ENCODE data around the gene LSG1.
"Not testable (repeated sequence)": the region's sequence is repeated elsewhere in the genome, so short reads cannot be mapped to it uniquely, and the experiment has no call there.

The LSG1 gene

DNA sequence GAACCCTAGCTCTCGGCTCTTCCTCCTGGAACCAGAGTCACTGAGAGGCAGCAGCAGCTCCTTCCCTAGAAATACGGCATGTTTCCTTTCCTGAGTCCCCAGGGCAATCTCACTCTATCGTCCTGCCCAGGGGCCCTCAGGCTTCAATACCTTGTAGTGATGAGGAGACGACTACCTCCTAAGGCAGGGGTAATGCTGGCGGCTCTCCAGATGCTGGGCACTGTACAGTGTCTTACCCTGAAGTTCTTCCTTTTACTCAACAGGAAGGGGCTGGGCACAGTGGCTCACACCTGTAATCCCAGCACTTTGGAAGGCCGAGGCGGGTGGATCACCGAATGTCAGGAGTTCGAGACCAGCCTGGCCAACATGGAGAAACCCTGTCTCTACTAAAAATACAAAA is 52.2 kb downstream of the LSG1 start:
- no peak for DNase-seq

- DNase-seq, result no peak
Measured at GRCh38 chr3:194618858-194619608, 53.0 kb downstream of the LSG1 start.

DNA sequence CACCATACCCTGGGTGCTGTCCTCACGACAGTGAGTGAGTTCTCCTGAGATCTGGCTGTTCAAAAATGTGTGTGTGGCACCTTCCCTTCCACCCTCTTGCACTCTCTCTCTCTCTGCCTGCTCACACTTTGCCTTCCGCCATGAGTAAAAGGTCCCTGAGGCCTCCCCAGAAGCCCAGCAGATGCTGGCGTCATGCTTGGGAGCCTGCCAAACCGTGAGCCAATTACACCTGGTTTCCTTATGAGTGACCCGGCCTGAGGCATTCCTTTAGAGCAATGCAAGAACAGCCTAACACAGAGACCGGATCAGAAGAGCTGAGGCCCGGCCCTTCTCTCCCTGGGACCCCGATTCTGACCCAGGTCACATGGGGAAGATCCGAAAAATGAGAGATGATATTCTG is 54.2 kb downstream of the LSG1 start:
- no peak for DNase-seq

DNA sequence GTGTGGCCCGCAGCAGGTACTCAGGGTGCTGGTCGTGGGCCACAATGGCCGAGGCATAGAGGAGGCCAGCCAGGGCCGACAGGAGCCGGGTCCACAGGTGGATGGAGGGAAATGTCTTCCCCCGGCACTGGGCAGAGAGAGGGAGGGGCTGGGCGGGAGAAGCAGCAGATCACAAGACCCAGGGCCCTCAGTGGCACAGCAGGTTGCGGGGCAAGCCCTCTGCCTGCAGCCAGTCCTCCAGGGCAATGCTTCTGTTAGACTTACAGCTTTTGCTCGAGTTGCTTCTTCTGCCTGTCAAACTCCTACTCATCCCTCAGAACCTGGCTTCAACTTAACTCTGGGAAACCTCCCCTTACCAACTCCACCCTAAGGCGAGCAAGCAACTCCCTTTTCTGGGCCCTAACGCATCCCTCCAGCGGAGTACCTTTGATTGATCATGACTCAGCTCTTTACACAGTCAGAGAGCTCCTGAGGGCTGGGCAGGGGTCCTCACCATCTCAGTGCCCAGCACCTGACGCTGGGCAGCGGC is 54.8 kb downstream of the LSG1 start:
- DNase-seq, result no peak

DNA sequence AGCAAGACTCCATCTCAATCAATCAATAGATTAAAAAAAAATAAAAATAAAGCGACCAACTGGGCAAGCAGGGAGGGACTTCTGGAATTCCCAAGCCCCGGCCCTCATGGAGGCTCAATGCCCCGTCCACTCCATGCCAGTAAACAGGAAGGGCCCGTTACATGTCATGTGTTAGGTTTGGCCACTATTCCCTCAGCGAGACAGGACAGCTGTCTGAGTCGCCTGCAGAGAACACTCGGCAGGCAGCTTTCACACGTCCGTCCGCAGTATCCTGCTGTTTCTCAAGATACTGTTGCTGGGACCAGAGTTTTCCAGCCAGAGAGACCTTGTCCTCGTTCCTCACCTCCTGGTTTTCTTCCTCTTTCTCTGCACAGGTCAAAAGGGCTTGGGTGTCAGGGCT is 56.8 kb downstream of the LSG1 start:
- no peak for DNase-seq

DNA sequence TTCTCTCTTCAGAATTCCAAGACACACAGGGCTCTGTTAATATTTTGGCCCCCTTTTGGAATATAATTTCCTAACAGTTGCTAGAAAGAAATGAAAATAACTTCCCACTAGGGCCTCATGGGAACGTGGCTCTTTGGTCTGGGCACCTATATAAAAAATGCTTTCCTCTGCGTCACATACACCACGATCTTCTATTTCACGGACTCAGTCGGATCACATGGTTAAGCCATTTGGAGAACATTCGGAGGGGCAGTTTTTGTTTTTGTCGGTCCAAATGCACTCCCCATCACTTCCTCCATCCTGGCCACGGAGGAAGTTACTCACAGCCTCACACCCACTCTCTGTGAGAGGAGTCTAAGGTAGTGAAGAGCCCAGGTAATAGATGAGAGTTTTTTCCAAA is 59.8 kb downstream of the LSG1 start:
- DNase-seq, result no peak

DNA sequence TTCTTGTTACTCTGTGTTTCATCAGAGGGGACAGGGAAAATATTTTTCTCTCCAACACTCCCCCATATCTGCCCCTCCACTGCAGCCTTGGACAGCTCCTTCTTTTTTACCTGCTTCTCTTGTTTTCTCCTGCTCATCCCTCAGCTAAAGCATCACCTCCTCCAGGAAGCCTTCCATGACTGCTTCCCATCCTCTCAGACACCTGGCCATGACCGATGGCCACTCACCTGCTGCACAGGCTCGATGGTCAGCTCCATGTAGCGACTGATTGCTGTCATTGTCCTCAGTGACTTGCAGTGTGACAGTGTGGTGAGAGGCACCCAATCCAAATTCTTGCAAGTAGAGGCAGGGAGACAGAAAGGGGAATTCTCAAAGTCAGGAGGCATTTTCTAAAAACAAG is 61.3 kb downstream of the LSG1 start:
- no peak for DNase-seq

DNA sequence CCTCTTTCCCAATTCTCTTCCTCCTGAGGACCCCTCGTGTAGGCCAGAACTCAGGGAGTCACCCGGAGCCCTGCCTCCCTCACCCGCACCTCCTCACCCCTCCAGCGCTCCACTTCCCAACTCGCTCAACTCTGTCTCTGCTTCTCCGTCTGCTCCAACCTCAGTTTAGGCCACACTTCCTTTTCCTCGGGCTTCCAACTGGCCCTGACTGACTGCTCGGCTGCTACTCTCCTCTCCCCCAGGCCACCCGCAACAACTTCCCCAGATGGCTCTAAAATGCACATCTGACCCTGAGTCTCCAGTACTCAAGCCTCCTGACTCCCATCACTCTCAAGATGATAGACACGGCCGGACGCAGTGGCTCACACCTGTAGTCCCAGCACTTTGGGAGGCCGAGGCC is 62.4 kb downstream of the LSG1 start:
- DNase-seq, result no peak

GRCh38 chr3:194608981-194609380 is 63.0 kb downstream of the LSG1 start:
- DNase-seq, result peak in 2 of 58 donors; percentile 5 to 6

- DNase-seq, result no peak
Measured at GRCh38 chr3:194607592-194608389, 64.2 kb downstream of the LSG1 start.

- no peak for DNase-seq
Measured at GRCh38 chr3:194606941-194607340, 65.0 kb downstream of the LSG1 start.

DNA sequence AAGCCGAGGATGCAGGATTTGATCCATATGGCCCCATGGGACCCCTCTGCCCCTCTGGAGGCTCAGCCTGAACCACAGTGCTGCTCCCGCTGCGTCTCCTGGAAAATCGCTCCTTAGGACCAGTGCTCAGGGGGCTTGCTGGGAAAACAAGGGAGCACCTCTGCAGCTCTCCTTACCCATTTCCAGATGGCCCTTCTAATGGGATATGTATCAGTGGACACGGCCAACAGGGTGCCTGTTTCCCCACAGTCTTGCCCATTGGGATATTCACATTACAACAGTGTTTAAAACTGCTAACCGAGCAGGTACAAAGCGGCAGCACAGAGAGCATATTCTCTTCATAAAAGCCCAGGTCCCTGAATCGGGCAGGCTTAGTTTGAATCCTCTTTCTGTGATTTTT is 65.8 kb downstream of the LSG1 start:
- no peak for DNase-seq

DNA sequence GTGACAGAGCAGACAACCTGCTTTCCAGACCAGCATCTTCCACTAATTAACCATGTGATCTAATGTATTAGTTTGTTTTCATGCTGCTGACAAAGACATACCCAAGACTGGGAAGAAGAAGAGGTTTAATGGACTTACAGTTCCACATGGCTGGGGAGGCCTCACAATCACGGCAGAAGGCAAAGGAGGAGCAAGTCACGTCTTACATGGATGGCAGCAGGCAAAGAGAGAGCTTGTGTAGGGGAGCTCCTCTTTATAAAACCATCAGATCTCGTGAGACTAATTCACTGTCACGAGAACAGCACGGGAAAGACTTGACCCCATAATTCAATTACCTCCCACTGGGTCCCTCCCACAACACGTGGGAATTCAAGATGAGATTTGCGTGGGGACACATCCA is 66.7 kb downstream of the LSG1 start:
- not testable (repeated sequence) for DNase-seq

DNA sequence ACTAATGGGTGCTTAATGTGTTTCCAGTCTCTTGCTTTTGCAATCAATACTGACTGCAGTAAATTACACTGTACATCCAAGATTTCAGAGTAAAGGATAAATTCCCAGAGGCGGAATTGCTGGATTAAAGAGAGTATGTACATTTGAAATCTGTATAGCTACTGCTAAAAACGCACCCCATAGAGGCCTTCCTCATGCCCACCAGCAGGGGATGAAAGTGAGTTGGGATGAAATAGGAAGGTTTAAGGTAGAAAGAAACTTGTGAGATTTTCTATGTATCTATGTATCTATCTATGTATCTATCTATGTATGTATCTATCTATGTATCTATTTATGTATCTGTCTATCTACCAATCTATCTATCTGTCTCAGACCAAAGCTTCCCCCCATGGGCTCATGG is 67.2 kb downstream of the LSG1 start:
- no peak for DNase-seq

DNA sequence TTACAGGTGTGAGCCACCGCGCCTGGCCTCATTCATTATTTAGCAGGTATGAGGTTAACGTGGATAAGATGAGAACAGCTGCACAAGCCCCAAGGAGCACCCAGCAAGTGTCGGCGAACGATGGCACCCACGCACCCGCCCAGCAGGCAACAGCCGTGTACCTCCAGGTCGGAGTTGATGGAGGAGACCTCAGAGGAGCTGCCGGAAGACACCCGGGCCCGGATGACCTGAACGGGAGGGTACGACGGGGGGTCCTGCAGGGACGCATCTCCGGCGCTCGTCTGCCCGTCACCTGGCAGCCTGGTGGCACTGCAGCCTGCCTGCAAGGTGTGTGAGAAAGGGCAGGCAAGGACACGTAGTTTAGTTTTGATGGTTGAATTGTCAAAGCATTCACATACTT is 67.9 kb downstream of the LSG1 start:
- no peak for DNase-seq

- no peak for DNase-seq
Measured at GRCh38 chr3:194602669-194603171, 69.3 kb downstream of the LSG1 start.

DNA sequence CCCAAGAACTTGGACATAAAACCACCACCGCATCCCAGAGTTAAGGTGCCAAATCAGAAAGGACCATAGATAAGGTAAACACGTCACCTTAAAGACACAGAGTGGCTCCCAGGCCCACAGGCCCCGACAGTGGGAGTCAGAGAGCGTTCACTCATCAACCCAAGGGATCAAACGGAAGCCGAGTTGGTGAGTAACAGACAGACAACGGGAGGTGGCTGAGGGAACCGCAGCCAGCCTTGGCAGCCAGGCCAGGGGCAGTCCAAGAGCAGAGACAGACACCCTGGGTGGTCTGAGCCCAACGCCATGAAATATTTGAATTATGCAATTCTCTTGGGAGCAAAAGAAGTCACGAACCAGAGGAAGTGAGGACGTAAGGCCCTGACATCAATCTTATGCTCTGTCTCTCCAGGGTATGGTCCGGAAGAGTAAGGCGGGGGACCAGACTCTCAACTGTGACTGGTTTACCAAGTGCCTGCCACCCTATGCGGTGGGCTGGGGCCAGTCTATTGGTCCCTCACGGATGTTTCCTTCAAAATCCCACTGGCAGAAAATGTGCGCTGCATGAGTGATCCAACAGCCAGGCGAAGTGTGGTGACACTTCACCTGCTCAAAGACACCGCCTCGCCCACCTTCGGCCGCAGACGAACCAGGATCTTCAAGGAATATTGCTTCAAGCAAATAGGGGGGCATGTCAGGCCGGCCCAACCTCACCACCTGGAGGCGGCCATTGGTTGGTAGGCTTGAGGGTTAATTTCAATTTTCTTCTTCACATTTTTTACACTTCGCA is 73.0 kb downstream of the LSG1 start:
- DNase-seq, result no peak

GRCh38 chr3:194596906-194597305 is 75.1 kb downstream of the LSG1 start:
- DNase-seq, result peak in 1 of 58 donors; percentile 19

DNA sequence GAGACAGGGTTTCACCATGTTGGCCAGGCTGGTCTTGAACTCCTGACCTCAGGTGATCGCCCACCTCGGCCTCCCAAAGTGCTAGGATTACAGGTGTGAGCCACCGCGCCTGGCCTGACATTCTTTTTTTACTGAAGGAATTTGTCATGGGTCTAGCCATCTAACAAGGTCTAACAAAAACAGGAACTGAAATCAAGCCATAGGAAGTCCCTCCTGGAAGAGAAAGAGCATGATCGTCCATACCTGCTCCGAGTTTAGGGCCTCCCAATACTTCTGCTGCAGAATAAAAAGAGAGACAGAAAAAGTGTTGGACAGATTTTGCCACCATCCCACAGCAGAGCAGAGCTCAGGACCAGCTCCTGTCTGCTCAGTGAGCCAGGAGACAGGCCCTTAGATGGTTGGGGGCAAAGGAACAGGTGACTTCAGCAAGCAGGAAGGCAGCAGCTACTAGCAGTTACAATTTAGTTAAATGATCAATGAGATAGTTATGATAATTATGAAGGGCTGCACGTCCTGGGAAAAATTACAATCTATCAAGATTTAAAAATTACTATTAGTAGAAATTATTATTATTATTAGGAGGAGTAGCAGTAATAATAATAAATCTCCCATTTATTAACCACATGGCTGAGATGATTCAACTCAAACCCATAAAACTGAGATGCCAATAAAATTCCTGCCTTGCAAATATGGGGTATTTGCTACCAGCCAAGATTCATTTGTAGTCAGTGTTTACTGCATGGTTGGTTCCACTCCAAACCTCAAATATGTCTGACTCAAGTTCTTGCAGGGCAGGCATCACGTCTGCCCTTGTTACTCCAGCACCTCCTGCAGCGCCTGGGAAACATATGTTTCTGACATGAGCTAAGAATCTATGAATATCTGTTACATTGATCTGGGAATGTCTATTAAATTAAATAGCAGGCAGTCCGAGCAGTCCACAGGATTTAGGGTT is 78.9 kb downstream of the LSG1 start:
- DNase-seq, result no peak
